Hematopoietic multipotent progenitor cell treated with erythropoietin and hydrocortisone succinate and interleukin-3 and kit ligand, for 15 days (in vitro differentiated cells): ENCODE results near the gene OR10G8.
A peak's percentile ranks its signal among the peaks of the same experiment; 100 is the strongest.

Experiments
- DNase-seq: peaks from one replicate; pipeline ENCODE4 v3.0.0-alpha.2; 2015; ENCODE audit warnings: low spot score

The OR10G8 gene

GRCh38 chr11:124078591-124078990 is 52.0 kb downstream of the OR10G8 start:
- no peak for DNase-seq

- DNase-seq, result peak; percentile 74
Observed at GRCh38 chr11:124079631-124080326, 53.2 kb downstream of the OR10G8 start.
